HCT116 (cell line): ENCODE data around the gene MTPN.

Experiments used
- CBX3 ChIP-seq: IDR thresholded peaks from 2 replicates; pipeline ENCODE4 v1.6.1; 2012; ENCODE audit warnings: low read depth
- FOSL1 ChIP-seq: IDR thresholded peaks from 2 replicates; pipeline ENCODE4 v1.6.1; 2012; ENCODE audit warnings: low read depth
- JUND ChIP-seq: IDR thresholded peaks from 2 replicates; pipeline ENCODE4 v1.6.1; 2012
- POLR2A ChIP-seq: IDR thresholded peaks from 2 replicates; pipeline ENCODE4 v1.7.0; 2011; ENCODE audit warnings: borderline replicate concordance; ENCODE audit not compliant: insufficient read depth, insufficient read length; ENCODE audit errors: extremely low read depth
- SIN3A ChIP-seq: IDR thresholded peaks from 2 replicates; pipeline ENCODE4 v1.6.1; 2012; ENCODE audit warnings: low read depth
- SP1 ChIP-seq: IDR thresholded peaks from 2 replicates; pipeline ENCODE4 v1.6.1; 2012; ENCODE audit warnings: low read depth
- YY1 ChIP-seq: IDR thresholded peaks from 2 replicates; pipeline ENCODE4 v1.6.1; 2011; ENCODE audit warnings: low read length, low read depth, moderate library complexity, mild to moderate bottlenecking; ENCODE audit not compliant: insufficient replicate concordance; ENCODE audit errors: extremely low read depth
- TF ChIP-seq, protein P1 (sequence below), 3 experiments: fragments of 200-600 bp in 1 of 3; sonication (generic) in 1 of 3; IDR thresholded peaks in 2 of 3; conservative IDR thresholded peaks in 1 of 3; 2 replicates each; pipeline ENCODE4 v1.5.1; 2012 to 2017; ENCODE audit warnings: low read depth in 2 of 3, low read length in 2 of 3, antibody characterized with exemption in 1 of 3, borderline replicate concordance in 1 of 3, control low read depth in 1 of 3, mild to moderate bottlenecking in 1 of 3, mixed read lengths in 1 of 3, mixed run types in 1 of 3, moderate library complexity in 1 of 3; ENCODE audit not compliant: insufficient read depth in 1 of 3

DNA sequence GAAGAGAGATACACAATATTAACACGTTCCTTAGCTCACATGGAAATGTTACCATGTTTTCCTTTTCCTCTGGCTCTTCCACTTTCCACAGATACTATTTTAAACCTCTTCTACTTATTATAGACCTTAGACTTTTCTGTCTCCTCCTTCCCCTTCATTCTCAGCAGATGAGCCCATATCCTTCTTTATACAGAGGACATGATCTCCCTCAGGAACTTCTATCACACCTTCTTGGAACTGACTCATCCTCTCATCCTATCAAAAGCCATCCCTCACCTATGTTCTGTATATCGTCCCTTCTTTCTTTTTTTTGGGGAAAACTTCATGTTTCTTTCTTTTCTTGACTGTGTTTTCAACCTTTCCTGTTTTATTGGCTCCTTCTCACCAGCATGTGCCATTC, 20.8 kb downstream of the MTPN start:
- TF ChIP-seq, protein P1, sequence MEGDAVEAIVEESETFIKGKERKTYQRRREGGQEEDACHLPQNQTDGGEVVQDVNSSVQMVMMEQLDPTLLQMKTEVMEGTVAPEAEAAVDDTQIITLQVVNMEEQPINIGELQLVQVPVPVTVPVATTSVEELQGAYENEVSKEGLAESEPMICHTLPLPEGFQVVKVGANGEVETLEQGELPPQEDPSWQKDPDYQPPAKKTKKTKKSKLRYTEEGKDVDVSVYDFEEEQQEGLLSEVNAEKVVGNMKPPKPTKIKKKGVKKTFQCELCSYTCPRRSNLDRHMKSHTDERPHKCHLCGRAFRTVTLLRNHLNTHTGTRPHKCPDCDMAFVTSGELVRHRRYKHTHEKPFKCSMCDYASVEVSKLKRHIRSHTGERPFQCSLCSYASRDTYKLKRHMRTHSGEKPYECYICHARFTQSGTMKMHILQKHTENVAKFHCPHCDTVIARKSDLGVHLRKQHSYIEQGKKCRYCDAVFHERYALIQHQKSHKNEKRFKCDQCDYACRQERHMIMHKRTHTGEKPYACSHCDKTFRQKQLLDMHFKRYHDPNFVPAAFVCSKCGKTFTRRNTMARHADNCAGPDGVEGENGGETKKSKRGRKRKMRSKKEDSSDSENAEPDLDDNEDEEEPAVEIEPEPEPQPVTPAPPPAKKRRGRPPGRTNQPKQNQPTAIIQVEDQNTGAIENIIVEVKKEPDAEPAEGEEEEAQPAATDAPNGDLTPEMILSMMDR (IDR thresholded peaks at IDR 0.05 in 2 of 3, conservative IDR thresholded peaks at IDR 0.05 in 1 of 3; ENCODE audit: borderline replicate concordance in 1 of 3, insufficient read depth in 1 of 3, low read depth in 2 of 3, low read length in 2 of 3) = no peak
- TF ChIP-seq SIN3A = no peak
- TF ChIP-seq SP1 = no peak
- no peak for TF ChIP-seq POLR2A
- no peak for TF ChIP-seq JUND
- TF ChIP-seq YY1 = no peak
- no peak for TF ChIP-seq FOSL1
- no peak for TF ChIP-seq CBX3
